CD14-positive monocyte (primary cell): ENCODE data around the gene ATP23. TPM values are rescaled to one million over a fixed set of nuclear protein-coding genes. Genes with fewer than 3 reads are reported as not detected.

Source experiments
- DNase-seq, 3 donors: peaks; one replicate each; pipeline ENCODE4 v3.0.0-alpha.2; 2011 to 2022
- H2AFZ ChIP-seq: 2 replicates; pipeline ENCODE4 v1.6.0; 2012; ENCODE audit warnings: mild to moderate bottlenecking, low read depth, low read length, inconsistent platforms; ENCODE audit not compliant: insufficient read depth, poor library complexity, severe bottlenecking
- H3K27ac ChIP-seq, 2 donors: 1 replicate in 1 of 2; 2 replicates in 1 of 2; pipeline ENCODE4 v1.5.1; 2012 to 2013; ENCODE audit warnings: low read length in 2 of 2, control low read depth in 1 of 2, inconsistent platforms in 1 of 2, low read depth in 1 of 2, mild to moderate bottlenecking in 1 of 2
- H3K27me3 ChIP-seq, 2 donors: one replicate each; pipeline versions ENCODE4 v1.6.0 to v1.6.1; 2011 to 2013; ENCODE audit warnings: low read length in 2 of 2; ENCODE audit not compliant: control insufficient read depth in 2 of 2, insufficient read depth in 2 of 2
- H3K36me3 ChIP-seq, 2 donors: replicated peaks in 1 of 2; 1 replicate in 1 of 2; 2 replicates in 1 of 2; pipeline versions ENCODE4 v1.5.1 to v1.6.1; 2012 to 2013; ENCODE audit warnings: low read length in 2 of 2, control low read depth in 1 of 2, inconsistent platforms in 1 of 2, mild to moderate bottlenecking in 1 of 2; ENCODE audit not compliant: insufficient read depth in 2 of 2, control insufficient read depth in 1 of 2
- H3K4me1 ChIP-seq, 2 donors: 1 replicate in 1 of 2; 2 replicates in 1 of 2; pipeline versions ENCODE4 v1.5.1 to v1.6.1; 2012 to 2013; ENCODE audit warnings: low read length in 2 of 2, control low read depth in 1 of 2, inconsistent platforms in 1 of 2, mild to moderate bottlenecking in 1 of 2, moderate library complexity in 1 of 2; ENCODE audit not compliant: insufficient read depth in 2 of 2, control insufficient read depth in 1 of 2
- H3K4me2 ChIP-seq: replicated peaks from 2 replicates; pipeline ENCODE3; 2012; ENCODE audit warnings: low read length, moderate library complexity, mild to moderate bottlenecking; ENCODE audit not compliant: poor library complexity, severe bottlenecking; ENCODE audit errors: extremely low read depth
- H3K4me3 ChIP-seq, 3 experiments: fragments of 200-600 bp in 1 of 3; sonication (generic) in 1 of 3; replicated peaks in 1 of 3; 1 replicate in 2 of 3; 2 replicates in 1 of 3; pipeline ENCODE4 v1.5.1; 2011 to 2013; ENCODE audit warnings: low read length in 3 of 3, mild to moderate bottlenecking in 3 of 3, control low read depth in 2 of 3, low read depth in 2 of 3, inconsistent platforms in 1 of 3, moderate library complexity in 1 of 3
- H3K79me2 ChIP-seq: 2 replicates; pipeline ENCODE4 v1.6.0; 2012; ENCODE audit warnings: mild to moderate bottlenecking, control low read depth, inconsistent platforms, low read length, moderate library complexity; ENCODE audit not compliant: insufficient read depth
- H3K9ac ChIP-seq: 2 replicates; pipeline ENCODE4 v1.6.0; 2017; ENCODE audit warnings: low read length, mild to moderate bottlenecking; ENCODE audit not compliant: insufficient read depth, poor library complexity, severe bottlenecking
- H3K9me3 ChIP-seq, 2 donors: replicated peaks in 1 of 2; 1 replicate in 1 of 2; 2 replicates in 1 of 2; pipeline versions ENCODE4 v1.5.1 to v1.6.1; 2012 to 2013; ENCODE audit warnings: low read length in 2 of 2, control low read depth in 1 of 2; ENCODE audit not compliant: control insufficient read depth in 1 of 2, insufficient read depth in 1 of 2
- H4K20me1 ChIP-seq: 2 replicates; pipeline ENCODE4 v1.6.0; 2012; ENCODE audit warnings: mild to moderate bottlenecking, low read length, control low read depth, moderate library complexity; ENCODE audit not compliant: insufficient read depth
- H3K27ac Mint-ChIP-seq, 7 donors: one replicate each; pipeline ENCODE4 v1.8.0; 2020; ENCODE audit warnings: mild to moderate bottlenecking in 7 of 7, mixed read lengths in 7 of 7, moderate library complexity in 6 of 7, inconsistent platforms in 2 of 7
- H3K27me3 Mint-ChIP-seq, 3 donors: one replicate each; pipeline ENCODE4 v1.8.0; 2021 to 2022; ENCODE audit warnings: low read depth in 3 of 3, mild to moderate bottlenecking in 3 of 3, mixed read lengths in 3 of 3, moderate library complexity in 3 of 3, inconsistent platforms in 1 of 3
- H3K36me3 Mint-ChIP-seq, 2 donors: one replicate each; pipeline ENCODE4 v1.8.0; 2020; ENCODE audit warnings: mixed read lengths in 2 of 2, inconsistent platforms in 1 of 2, mild to moderate bottlenecking in 1 of 2
- H3K4me1 Mint-ChIP-seq: one replicate; pipeline ENCODE4 v1.8.0; 2020; ENCODE audit warnings: mild to moderate bottlenecking, mixed read lengths
- H3K4me3 Mint-ChIP-seq, 2 donors: one replicate each; pipeline ENCODE4 v1.8.0; 2020; ENCODE audit warnings: mild to moderate bottlenecking in 2 of 2, mixed read lengths in 2 of 2, moderate library complexity in 1 of 2
- H3K9me3 Mint-ChIP-seq, 7 donors: one replicate each; pipeline ENCODE4 v1.8.0; 2020 to 2022; ENCODE audit warnings: mixed read lengths in 7 of 7, mild to moderate bottlenecking in 6 of 7, moderate library complexity in 6 of 7, inconsistent platforms in 2 of 7
- CTCF ChIP-seq: fragments of 200-600 bp; IDR thresholded peaks from one replicate; pipeline ENCODE4 v1.8.0; 2022; ENCODE audit warnings: antibody characterized with exemption, mild to moderate bottlenecking
- WGBS: methylation state at CpG from one replicate; pipeline ENCODE4 v1.1.5; 2013; ENCODE audit warnings: missing lambda C conversion rate; ENCODE audit not compliant: insufficient coverage; 5-methylcytosine and 5-hydroxymethylcytosine counted together
- intact Hi-C, 2 donors: fragments of 100-400 bp; cut with micrococcal nuclease; formaldehyde crosslinking; loops; one replicate each; pipeline versions ENCODE4 v1.15.0 to v1.15.1; 2023
- polyA plus RNA-seq, 3 donors: library from polyadenylated mRNA; depleted of rRNA in 1 of 3; unstranded in 2 of 3; stranded (reverse) in 1 of 3; fragments of 300-500 nt in 2 of 3; fragments of >200 nt in 1 of 3; fragmentation: Illumina TruSeq in 2 of 3; gene quantifications; 1 replicate in 2 of 3; 2 replicates in 1 of 3; pipeline ENCODE4 v1.2.3, GENCODE V29; 2012 to 2021

Gene ATP23
- polyA plus RNA-seq, 3 donors: 12.4 to 27.5 (median 24.8) TPM

- Histone ChIP-seq H3K27me3 (no peaks in the 10 kb centered on the region), H2AFZ (no peak overlapping the region), H3K79me2 (no peaks in the 10 kb centered on the region), H3K9me3 (no peaks in the 10 kb centered on the region), H3K27ac (no peak overlapping the region), H3K4me2 (no peak overlapping the region), H3K9ac (no peak overlapping the region), H4K20me1 (no peaks in the 10 kb centered on the region), H3K4me1 (peaks cover 0 to 4% of the 10 kb centered on the region in 2 donors), H3K36me3 (no peaks in the 10 kb centered on the region), H3K4me3 (no peak overlapping the region)
- H3K27me3 Mint-ChIP-seq: peaks cover 0 to 4% (median 2%) of the 10 kb centered on the region in 3 donors
- no peaks in the 10 kb centered on the region for H3K9me3 Mint-ChIP-seq
- no peaks in the 10 kb centered on the region for H3K36me3 Mint-ChIP-seq
- intact Hi-C loops: loop anchor here (1.0 to 2.0 kb wide), 2 partner anchors 75 kb away; no protein-coding TSS in a partner anchor
- H3K27ac Mint-ChIP-seq: no peak overlapping the region
- H3K4me3 Mint-ChIP-seq: no peak overlapping the region
- TF ChIP-seq CTCF: no peak
- H3K4me1 Mint-ChIP-seq: peaks cover 6% of the 10 kb centered on the region
- 94% methylated on average over 7 of the region's 7 CpGs for WGBS
- DNase-seq: no peak
Observed at GRCh38 chr12:57905812-57906475, 35.4 kb upstream of the ATP23 start.

- H3K27ac Mint-ChIP-seq: no peak overlapping the region
- WGBS: 92% methylated on average over 3 of the region's 4 CpGs
- H3K9ac ChIP-seq: no peak overlapping the region
- no peak overlapping the region for H3K27ac ChIP-seq
- H2AFZ ChIP-seq: no peak overlapping the region
- no peaks in the 10 kb centered on the region for H3K36me3 Mint-ChIP-seq
- no peaks in the 10 kb centered on the region for H3K9me3 Mint-ChIP-seq
- H3K4me3 ChIP-seq: no peak overlapping the region
- no peaks in the 10 kb centered on the region for H3K27me3 ChIP-seq
- H4K20me1 ChIP-seq: no peaks in the 10 kb centered on the region
- H3K36me3 ChIP-seq: no peaks in the 10 kb centered on the region
- H3K79me2 ChIP-seq: no peaks in the 10 kb centered on the region
- no peak for DNase-seq
- intact Hi-C loops: no loop called here
- no peak overlapping the region for H3K4me2 ChIP-seq
- peaks cover 0 to 4% of the 10 kb centered on the region in 2 donors for H3K4me1 ChIP-seq
- no peak for TF ChIP-seq CTCF
- H3K4me3 Mint-ChIP-seq: no peak overlapping the region
- peaks cover 6% of the 10 kb centered on the region for H3K4me1 Mint-ChIP-seq
- H3K27me3 Mint-ChIP-seq: peaks cover 0 to 4% (median 1%) of the 10 kb centered on the region in 3 donors
- H3K9me3 ChIP-seq: no peaks in the 10 kb centered on the region
Observed at GRCh38 chr12:57906821-57907220, 34.5 kb upstream of the ATP23 start.
